SH-SY5Y (cell line): ENCODE data around the gene PNPT1.

Experiments
- GATA2 ChIP-seq: IDR thresholded peaks from 2 replicates; pipeline ENCODE4 v1.6.1; 2011; ENCODE audit warnings: mild to moderate bottlenecking, low read depth, low read length
- GATA3 ChIP-seq: IDR thresholded peaks from 2 replicates; pipeline ENCODE4 v1.6.1; 2011; ENCODE audit warnings: low read depth, mild to moderate bottlenecking, low read length, moderate library complexity

DNA sequence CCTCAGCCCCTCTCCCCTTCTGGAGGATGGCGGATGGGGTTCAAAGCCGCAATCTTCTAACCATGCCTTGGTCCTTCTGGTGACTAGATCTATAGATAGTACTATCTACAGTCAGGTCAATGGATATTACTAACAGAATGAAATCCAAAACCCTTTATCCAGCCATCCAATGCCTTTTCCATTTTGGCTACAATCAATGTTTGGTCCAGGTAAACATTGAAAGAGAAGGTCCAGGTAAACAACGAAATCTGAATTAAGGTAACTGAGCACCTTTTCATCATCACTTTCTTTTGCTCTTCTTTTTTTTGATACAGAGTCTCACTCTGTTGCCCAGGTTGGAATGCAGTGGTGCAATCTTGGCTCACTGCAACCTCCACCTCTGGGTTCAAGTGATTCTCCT is 85.9 kb downstream of the PNPT1 start:
- TF ChIP-seq GATA3 (no peak), GATA2 (no peak)
